ENCODE results near the gene CMC4.

Gene CMC4

GRCh38 chrX:155052738-155053498 lies 18.0 kb downstream of the CMC4 start:
- no peak for DNase-seq

GRCh38 chrX:155048977-155049619 lies 21.8 kb downstream of the CMC4 start:
- DNase-seq: peak; percentile 36

DNA sequence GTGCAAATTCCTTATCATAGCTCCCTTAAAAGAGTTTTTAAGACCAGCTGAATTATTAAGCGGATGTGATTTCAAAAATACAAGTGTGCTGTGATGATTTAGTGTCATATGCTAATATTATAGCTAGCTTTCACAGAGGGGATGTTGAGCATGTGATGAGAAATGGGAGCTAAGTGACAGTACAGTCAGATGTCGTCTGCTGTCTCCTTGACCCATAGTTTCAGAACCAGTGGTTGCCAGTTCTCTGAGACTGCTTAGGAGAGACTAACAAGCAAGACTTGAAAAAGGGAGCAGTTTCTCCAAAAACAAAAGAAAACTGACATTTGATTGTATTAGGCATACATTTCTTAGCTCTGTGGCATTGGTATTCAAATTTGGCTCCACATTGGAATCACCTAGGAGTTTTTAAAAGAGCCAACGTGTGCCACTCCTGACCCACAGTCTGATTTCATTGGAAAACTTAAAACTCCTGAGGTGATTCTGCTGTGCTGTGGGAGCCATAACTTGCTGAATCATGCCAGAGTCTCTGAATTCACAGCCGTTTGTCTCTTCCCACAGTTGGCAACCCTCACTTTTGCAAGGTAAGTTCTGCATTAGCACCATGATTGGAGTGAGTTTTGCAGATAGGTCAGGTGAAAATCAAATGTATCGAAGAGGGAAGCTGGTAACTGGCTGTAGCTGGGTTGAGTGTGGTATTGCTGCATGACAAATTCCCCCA lies 24.0 kb downstream of the CMC4 start:
- no peak for DNase-seq

GRCh38 chrX:155046129-155046810 lies 24.7 kb downstream of the CMC4 start:
- DNase-seq: no peak

DNA sequence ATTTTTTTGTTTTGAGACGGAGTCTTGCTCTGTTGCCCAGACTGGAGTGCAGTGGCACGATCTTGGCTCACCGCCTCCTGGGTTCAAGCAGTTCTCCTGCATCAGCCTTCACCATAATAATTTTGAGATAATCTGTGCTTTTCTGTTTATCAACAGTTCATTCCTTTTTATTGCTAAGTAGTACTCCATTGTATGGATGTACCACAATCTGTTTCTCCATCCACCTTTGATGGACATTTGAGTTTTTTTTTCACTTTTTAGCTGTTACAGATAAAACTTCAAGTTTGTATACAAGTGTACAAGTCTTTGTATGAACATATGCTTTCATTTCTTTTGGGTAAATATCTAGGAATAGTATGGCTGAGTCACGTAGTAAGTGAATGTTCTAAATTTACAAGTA lies 35.2 kb downstream of the CMC4 start:
- DNase-seq: no peak

- DNase-seq: no peak
Measured at GRCh38 chrX:155031657-155032056, 39.3 kb downstream of the CMC4 start.

- DNase-seq: peak; percentile 25
Measured at GRCh38 chrX:155028877-155029291, 42.1 kb downstream of the CMC4 start.

DNA sequence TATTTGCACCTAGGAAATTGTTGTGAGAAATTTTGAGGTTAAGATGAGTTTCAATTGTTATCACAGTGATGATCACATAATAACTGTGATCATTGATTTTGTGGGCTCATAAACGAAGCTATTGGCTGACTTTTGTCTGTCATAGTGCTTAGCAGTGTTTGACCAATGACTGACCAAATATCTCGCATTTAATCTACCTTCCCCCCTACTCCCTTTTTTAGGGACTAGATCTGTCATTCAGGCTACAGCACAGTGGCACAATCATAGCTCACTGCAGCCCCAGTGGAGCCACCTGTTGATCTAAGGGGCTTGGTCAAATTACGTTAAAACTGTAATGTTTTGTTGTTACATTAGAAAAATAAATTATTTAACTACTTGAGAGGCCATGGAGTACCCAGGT lies 42.8 kb downstream of the CMC4 start:
- no peak for DNase-seq

- peak; percentile 71 for DNase-seq
Measured at GRCh38 chrX:155027509-155028066, 43.3 kb downstream of the CMC4 start.

- DNase-seq: peak; percentile 92
Measured at GRCh38 chrX:155026727-155027508, 44.0 kb downstream of the CMC4 start, which contains the start of gene FUNDC2. Gene FUNDC2 (plus strand): TSS chrX:155026844. CDS start chrX:155026939, 95 bp downstream.

DNA sequence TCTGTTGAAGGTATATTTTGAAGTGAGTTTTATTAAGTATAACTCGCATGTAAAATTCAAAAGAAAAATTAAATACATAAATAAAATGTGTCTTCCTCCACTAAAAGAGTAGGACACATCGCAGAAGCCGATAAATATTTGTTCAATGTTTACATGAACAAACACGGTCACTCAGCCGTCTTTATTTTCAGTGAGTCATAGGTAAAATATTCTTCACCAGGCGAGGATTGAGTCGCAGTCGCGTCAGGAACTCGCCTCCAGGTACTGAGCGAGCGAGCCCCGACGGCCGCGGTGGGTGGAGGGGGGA lies 44.6 kb downstream of the CMC4 start:
- DNase-seq: no peak

DNA sequence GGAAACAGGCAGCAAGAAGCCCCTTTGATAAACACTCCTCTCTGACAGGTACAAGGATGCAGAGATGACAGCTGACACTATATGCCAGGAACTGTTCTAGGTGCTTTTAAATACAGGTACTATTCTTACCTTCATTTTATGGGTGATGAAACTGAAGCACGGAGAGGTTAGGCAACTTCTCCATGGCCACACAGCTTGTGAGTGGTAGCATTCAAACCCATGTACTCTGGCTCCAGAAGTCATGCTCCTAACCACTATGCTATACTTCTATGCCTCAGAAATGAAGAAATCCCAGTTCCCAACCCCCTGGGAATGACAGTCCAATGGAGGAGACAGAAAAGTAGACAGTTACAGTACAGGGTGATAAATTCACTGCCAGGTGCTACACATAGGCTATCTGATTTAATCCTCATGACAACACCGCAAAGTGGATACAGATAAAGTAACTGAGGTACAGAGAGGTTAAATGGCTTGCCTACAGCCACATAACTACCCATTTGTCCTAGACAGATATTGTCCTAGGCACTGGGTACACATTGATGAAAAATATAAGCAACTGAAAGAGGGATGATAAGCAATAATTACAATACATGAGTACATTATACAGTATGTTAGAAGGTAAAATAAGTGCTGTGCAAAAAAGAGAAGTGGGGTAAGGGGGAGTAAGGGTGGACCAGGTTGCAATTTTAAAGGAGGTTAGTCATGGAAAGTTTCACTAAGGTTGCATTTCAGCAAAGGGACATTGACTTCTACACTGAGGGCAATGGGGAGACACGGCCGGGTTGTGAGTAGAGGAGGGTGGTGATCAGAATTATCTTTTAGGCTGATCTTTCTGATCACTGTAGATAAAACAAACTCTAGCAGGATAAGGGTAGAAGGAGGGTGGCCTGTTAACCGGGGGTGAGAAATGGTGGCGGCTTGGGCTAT lies 46.8 kb downstream of the CMC4 start:
- no peak for DNase-seq

GRCh38 chrX:155022585-155022984 lies 48.4 kb downstream of the CMC4 start, which contains the start of gene F8:
Gene F8 (minus strand): TSS chrX:155022723. CDS start chrX:155022552, 171 bp downstream.
- no peak for DNase-seq

GRCh38 chrX:155020591-155020990 lies 50.3 kb downstream of the CMC4 start:
- no peak for DNase-seq

All from fibroblast of skin of right biceps (primary cell).